Effector memory CD4-positive, alpha-beta T cell (primary cell): ENCODE data around the gene GPI.

Source experiments
- DNase-seq, 3 donors: peaks; one replicate each; pipeline ENCODE4 v3.0.0-alpha.2; 2020
- H3K27ac ChIP-seq: 2 replicates; pipeline ENCODE4 v1.7.0; 2013; ENCODE audit warnings: mild to moderate bottlenecking, low read length, moderate library complexity; ENCODE audit not compliant: insufficient read depth, poor library complexity, severe bottlenecking
- H3K27me3 ChIP-seq: replicated peaks from 2 replicates; pipeline ENCODE4 v1.7.0; 2013; ENCODE audit warnings: mild to moderate bottlenecking, low read length; ENCODE audit not compliant: insufficient read depth, control insufficient read depth, poor library complexity, severe bottlenecking
- H3K36me3 ChIP-seq: 2 replicates; pipeline ENCODE4 v1.7.0; 2013; ENCODE audit warnings: mild to moderate bottlenecking, low read length, moderate library complexity; ENCODE audit not compliant: control insufficient read depth, insufficient read depth
- H3K4me1 ChIP-seq: 2 replicates; pipeline ENCODE4 v1.7.0; 2013; ENCODE audit warnings: low read length, mild to moderate bottlenecking; ENCODE audit not compliant: control insufficient read depth, insufficient read depth, poor library complexity, severe bottlenecking
- H3K4me3 ChIP-seq: 2 replicates; pipeline ENCODE4 v1.7.0; 2013; ENCODE audit warnings: low read length, low read depth, mild to moderate bottlenecking; ENCODE audit not compliant: insufficient read depth, poor library complexity, severe bottlenecking
- H3K9me3 ChIP-seq: 2 replicates; pipeline ENCODE4 v1.7.0; 2013; ENCODE audit warnings: mild to moderate bottlenecking, low read length, moderate library complexity; ENCODE audit not compliant: control insufficient read depth

Gene GPI

DNA sequence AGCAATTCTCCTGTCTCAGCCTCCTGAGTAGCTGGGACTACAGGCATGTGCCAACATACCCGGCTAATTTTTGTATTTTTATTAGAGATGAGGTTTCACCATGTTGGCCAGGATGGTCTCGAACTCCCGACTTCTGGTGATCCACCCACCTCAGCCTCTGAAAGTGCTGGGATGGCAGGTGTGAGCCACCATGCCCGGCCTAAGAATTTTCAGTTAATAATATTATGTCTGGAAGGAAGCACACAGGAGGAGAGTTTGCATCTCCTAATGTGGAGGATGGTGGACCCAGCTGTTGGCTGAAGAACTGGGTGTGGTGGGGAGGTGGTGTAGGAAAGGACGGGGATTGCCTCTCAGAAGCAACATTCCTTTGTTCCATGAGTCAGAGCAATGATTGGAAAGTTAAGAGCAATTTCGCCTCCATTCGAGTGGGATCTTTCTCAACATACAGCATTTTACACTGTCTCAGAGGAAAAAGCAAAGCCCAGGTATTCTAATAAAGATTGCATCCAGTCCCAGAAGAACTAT, 51.1 kb downstream of the GPI start:
- peaks cover 22% of the 10 kb centered on the region for H3K36me3 ChIP-seq
- H3K4me3 ChIP-seq: no peak overlapping the region
- no peaks in the 10 kb centered on the region for H3K9me3 ChIP-seq
- no peaks in the 10 kb centered on the region for H3K27me3 ChIP-seq
- DNase-seq: no peak
- no peaks in the 10 kb centered on the region for H3K4me1 ChIP-seq
- H3K27ac ChIP-seq: no peak overlapping the region

DNA sequence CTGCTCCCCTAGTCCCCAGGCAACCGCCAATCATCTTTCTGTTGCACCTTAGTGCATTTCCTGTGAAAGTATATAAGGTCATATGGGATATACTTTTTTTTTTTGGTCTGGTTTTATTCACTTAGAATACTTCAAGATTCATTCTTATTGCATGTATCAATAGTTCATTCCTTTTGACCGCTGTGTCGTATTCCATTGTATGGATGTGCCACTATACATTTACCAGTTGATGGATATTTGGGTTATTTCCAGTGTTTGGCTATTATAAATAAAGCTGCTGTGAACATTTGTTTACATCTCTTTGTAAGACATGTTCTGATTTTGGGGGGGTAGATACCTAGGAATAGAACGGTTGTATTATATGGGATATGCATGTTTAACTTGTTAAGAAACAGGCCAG, 53.3 kb downstream of the GPI start:
- Histone ChIP-seq H3K9me3 (no peaks in the 10 kb centered on the region), H3K4me3 (no peak overlapping the region), H3K4me1 (no peaks in the 10 kb centered on the region), H3K36me3 (peaks cover 19% of the 10 kb centered on the region), H3K27ac (no peak overlapping the region), H3K27me3 (no peaks in the 10 kb centered on the region)
- DNase-seq: no peak

DNA sequence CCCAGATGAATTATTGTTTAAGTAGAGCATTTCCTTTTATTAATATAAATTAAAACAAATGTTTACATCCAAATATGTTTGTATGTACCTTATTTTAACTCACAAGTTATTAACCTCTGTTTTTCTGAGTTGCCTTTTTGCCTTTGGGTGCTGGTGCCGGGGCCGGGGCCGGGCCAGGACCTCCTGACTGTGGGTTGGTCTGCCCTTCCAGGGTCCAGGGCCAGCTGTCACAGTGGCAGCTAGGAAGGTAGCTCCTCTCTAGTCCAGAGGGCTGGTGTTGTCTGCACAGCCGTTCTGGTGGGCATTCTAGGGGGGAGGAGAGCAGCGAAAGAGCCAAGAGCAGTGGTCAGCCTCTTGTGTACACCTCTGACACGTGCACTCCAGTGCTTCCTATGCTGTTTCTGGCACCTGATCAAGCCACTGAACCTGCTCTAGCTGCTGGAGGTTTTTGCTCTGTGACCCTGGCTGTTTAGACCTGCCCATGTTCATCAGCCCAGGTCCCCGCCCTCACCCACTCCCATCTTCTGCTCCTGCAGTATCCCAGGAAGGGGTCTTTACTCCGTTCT, 61.2 kb downstream of the GPI start:
- peaks cover 13% of the 10 kb centered on the region for H3K4me1 ChIP-seq
- H3K9me3 ChIP-seq: no peaks in the 10 kb centered on the region
- peaks cover 4% of the 10 kb centered on the region for H3K36me3 ChIP-seq
- no peaks in the 10 kb centered on the region for H3K27me3 ChIP-seq
- DNase-seq: no peak
- no peak overlapping the region for H3K4me3 ChIP-seq
- H3K27ac ChIP-seq: no peak overlapping the region

DNA sequence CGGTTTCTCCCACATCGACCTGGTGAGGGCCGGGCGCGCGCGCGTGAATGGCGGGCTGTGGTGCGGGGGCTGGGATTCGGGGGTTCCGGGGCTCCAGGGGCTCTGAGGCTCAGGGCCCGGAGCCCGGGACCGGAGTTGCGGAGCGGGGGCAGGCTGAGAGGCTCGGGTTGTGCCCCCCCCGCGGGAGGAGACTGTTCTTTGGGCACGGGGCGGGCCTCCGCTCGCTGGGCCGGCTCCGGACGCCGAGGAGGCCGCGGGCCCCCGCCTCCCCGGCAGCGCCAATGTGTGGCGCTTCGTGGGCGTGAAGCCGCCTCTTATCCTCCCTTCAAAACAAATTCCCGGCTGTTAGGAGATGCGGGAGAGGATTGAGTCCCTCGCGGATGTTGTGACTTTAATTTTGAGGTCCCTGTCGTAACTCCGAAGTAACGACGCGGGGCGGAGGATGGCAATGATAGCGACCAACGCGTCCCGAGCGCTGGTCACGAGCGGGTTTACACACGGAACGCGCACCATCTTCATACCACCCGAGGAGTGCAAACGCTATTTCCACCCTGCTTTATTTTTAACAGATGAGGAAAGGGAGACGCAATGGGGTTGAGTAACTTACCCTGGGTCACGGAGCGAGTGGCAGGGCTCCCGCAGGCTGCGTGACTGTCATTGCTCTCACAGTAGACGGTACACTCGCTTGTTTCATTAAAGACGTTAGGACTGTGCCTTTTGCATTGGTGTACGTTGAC, 63.7 kb downstream of the GPI start:
- Histone ChIP-seq H3K27ac (peak overlapping the region; percentile 92), H3K4me1 (peaks cover 13% of the 10 kb centered on the region), H3K36me3 (peaks cover 8% of the 10 kb centered on the region), H3K9me3 (no peaks in the 10 kb centered on the region), H3K4me3 (peak overlapping the region; percentile 98), H3K27me3 (no peaks in the 10 kb centered on the region)
- peak in 1 of 3 donors; percentile 1 for DNase-seq

DNA sequence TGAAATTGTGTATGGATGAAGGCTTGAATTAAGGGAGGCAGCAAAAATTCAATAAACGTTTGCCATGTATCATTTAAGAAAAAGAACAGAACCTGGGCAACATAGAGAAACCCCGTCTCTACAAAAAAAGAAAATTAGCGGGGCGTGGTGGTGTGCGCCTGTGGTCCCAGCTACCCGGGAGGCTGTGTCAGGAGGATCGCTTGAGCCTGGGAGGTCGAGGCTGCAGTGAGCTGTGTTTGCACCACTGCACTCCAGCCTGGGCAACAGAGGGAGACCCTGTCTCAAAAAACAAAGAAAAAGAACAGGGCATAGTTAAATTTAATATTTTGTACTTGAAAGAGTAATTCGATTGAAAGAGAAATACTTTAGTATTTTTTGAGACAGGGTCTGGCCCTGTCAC, 64.6 kb downstream of the GPI start:
- Histone ChIP-seq H3K4me3 (peak overlapping the region; percentile 98), H3K36me3 (peaks cover 16% of the 10 kb centered on the region), H3K27ac (no peak overlapping the region), H3K4me1 (peaks cover 13% of the 10 kb centered on the region), H3K9me3 (no peaks in the 10 kb centered on the region), H3K27me3 (no peaks in the 10 kb centered on the region)
- DNase-seq: no peak

DNA sequence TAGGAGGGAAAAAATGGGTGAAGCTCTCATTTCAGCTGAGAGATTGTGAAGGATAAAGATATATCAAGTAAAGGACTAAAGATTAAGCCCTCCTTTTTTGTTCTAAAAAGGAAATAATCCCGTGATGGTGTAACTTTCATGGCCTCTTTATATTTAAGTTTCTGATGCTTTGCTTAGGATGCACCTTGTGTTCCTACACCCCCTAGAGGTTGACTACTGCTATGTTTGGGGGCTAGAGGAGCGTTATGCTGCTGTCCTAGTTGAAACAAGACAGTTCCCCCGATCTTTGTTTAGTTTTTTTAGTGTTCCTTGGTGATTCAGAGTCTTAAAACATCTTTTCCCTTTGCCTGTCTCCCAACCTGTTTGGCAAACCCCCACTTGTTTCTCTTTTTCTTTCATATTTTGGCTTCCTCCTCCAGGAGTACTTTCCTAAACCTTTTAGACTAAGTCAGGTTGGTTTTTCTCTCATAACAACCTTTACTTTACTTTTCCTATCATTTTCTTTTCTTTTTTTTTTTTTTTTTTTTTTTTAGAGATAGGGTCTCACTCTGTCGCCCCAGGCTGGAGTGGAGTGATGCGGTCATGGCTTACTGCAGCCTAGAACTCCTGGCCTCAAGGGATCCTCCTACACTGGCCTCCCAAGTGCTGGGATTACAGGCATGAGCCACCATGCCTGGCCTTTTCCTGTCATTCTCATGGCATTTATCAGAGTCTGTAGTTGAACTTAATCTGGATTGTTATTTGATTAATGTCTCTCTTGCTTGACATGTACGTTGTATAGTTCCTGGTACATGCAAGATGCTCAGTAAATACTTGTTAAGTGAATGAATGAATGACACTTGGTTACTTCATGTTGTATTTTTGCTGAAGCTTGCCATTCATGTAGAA, 66.0 kb downstream of the GPI start:
- Histone ChIP-seq H3K36me3 (peaks cover 29% of the 10 kb centered on the region), H3K9me3 (no peaks in the 10 kb centered on the region), H3K27me3 (no peaks in the 10 kb centered on the region), H3K27ac (no peak overlapping the region), H3K4me1 (peaks cover 13% of the 10 kb centered on the region), H3K4me3 (no peak overlapping the region)
- DNase-seq: peak in 2 of 3 donors; percentile 11 to 23

DNA sequence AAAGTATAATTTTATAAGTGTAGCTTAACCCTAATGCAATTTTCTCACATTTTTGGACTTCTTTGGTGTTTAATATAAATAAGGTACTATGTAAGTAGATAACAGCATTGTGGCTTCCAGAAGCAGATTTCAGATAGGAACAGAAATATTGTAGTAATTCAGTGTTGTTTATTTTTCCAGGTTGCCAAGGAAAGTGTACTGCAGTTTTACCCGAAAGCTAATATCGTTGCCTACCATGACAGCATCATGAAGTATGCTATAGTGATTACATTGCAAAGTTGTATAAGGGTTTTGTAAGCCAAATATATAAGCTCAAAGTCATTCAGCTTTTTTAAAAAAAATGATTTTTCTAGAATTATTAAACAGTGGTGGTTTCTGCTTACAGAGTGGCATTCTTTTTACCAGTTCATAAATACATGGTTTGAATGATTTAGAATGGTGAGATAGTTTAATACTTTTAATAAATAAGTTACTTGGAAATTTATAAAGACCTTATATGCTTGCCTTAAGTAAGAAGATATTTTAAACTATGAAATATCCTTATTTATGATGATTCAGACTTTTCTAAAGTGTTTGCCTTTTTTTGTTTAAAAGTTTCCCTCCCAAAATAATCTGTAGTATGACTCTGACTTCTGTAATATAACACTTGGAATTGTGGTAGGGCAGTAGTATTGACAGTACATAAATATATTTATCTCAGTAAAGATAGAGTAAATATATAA, 66.8 kb downstream of the GPI start:
- DNase-seq: no peak
- Histone ChIP-seq H3K27ac (no peak overlapping the region), H3K4me3 (no peak overlapping the region), H3K27me3 (no peaks in the 10 kb centered on the region), H3K36me3 (peaks cover 32% of the 10 kb centered on the region), H3K4me1 (peaks cover 13% of the 10 kb centered on the region), H3K9me3 (no peaks in the 10 kb centered on the region)

DNA sequence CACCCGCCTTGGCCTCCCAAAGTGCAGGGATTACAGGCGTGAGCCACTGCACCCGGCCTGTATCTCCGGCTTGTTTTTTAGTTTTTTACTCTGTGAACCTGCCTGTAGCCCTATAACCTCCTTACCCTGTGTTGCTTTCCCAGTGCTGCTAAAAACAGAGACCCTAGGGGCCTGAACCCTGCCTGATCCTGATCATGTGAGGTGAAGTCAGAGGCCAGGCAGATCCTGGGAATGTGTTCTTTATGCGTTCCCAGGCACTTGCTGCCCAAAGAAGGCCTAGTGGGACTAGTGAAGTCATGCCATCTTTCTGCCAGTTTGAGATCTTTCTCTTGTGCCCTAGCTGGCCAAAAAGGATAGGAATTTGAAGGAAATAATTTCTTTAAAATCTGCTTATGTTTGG, 67.8 kb downstream of the GPI start:
- Histone ChIP-seq H3K27ac (no peak overlapping the region), H3K4me1 (peaks cover 13% of the 10 kb centered on the region), H3K9me3 (no peaks in the 10 kb centered on the region), H3K36me3 (peaks cover 35% of the 10 kb centered on the region), H3K4me3 (no peak overlapping the region), H3K27me3 (no peaks in the 10 kb centered on the region)
- DNase-seq: no peak

DNA sequence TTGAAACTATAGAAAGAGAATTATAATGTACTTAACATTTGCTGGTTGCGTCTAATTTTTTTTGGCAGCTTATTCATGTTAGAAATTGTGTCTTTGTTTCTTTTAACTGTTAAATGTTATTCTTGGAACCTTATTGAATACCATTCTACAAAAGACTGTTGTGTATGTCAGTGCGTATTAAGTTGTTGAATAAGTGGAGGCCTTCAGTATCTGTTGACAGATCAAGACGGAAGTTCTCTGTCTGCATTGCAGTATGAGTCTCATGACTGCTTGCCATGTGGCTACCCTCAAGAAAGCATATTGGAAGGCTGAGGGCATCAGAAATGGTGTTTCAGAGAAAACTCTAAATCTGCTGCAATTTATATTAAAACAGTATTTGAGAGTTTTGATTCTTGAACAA, 71.7 kb downstream of the GPI start:
- Histone ChIP-seq H3K27me3 (no peaks in the 10 kb centered on the region), H3K4me1 (no peaks in the 10 kb centered on the region), H3K36me3 (peaks cover 51% of the 10 kb centered on the region), H3K27ac (no peak overlapping the region), H3K4me3 (no peak overlapping the region), H3K9me3 (no peaks in the 10 kb centered on the region)
- no peak for DNase-seq
